ENCODE measurements around the gene NHEJ1. TPM values are rescaled to one million over a fixed set of nuclear protein-coding genes. Genes with fewer than 3 reads are reported as not detected.
A peak's percentile ranks its signal among the peaks of the same experiment; 100 is the strongest.

NHEJ1 gene
- total RNA-seq, 1 donor = 24.2 TPM

- no peak for TF ChIP-seq CTCF (IDR thresholded peaks at IDR 0.05; ENCODE audit: insufficient read depth, low read depth, low read length)
- no peak overlapping the region for H3K4me3 ChIP-seq (ENCODE audit: low read depth, low read length)
- DNase-seq (ENCODE audit: low read depth) = no peak
Observed at GRCh38 chr2:219123356-219124135, 37.1 kb downstream of the NHEJ1 start.

- DNase-seq (ENCODE audit: low read depth) = no peak
- no peak overlapping the region for H3K4me3 ChIP-seq (ENCODE audit: low read depth, low read length)
- no peak for TF ChIP-seq CTCF (IDR thresholded peaks at IDR 0.05; ENCODE audit: insufficient read depth, low read depth, low read length)
Observed at GRCh38 chr2:219122202-219122980, 38.2 kb downstream of the NHEJ1 start.

- TF ChIP-seq CTCF (IDR thresholded peaks at IDR 0.05; ENCODE audit: insufficient read depth, low read depth, low read length) = no peak
- H3K4me3 ChIP-seq (ENCODE audit: low read depth, low read length) = no peak overlapping the region
- DNase-seq (ENCODE audit: low read depth) = no peak
Observed at GRCh38 chr2:219120082-219120481, 40.5 kb downstream of the NHEJ1 start.

GRCh38 chr2:219119422-219120043, 41.1 kb downstream of the NHEJ1 start:
- DNase-seq (ENCODE audit: low read depth) = peak; percentile 58
- peak; percentile 82 for TF ChIP-seq CTCF (IDR thresholded peaks at IDR 0.05; ENCODE audit: insufficient read depth, low read depth, low read length)
- H3K4me3 ChIP-seq (ENCODE audit: low read depth, low read length) = no peak overlapping the region

GRCh38 chr2:219118504-219118903, 42.1 kb downstream of the NHEJ1 start:
- DNase-seq (ENCODE audit: low read depth) = no peak
- no peak overlapping the region for H3K4me3 ChIP-seq (ENCODE audit: low read depth, low read length)
- TF ChIP-seq CTCF (IDR thresholded peaks at IDR 0.05; ENCODE audit: insufficient read depth, low read depth, low read length) = no peak

- H3K4me3 ChIP-seq (ENCODE audit: low read depth, low read length) = no peak overlapping the region
- DNase-seq (ENCODE audit: low read depth) = no peak
- no peak for TF ChIP-seq CTCF (IDR thresholded peaks at IDR 0.05; ENCODE audit: insufficient read depth, low read depth, low read length)
Observed at GRCh38 chr2:219116776-219117646, 43.6 kb downstream of the NHEJ1 start.

All from fibroblast of villous mesenchyme (primary cell).